GM19023 (cell line): Measurements from ENCODE around the gene SSRP1.
A peak's percentile ranks its signal among the peaks of the same experiment; 100 is the strongest.
"Not testable (repeated sequence)": the region's sequence is repeated elsewhere in the genome, so short reads cannot be mapped to it uniquely, and the experiment has no call there.

Source experiments
- ATAC-seq: cut with Tn5 transposase; IDR thresholded peaks from one replicate; pipeline ENCODE4 v1.9.1; 2021; ENCODE audit warnings: mild to moderate bottlenecking, moderate library complexity; ENCODE audit not compliant: unreplicated experiment

Gene SSRP1, protein sequence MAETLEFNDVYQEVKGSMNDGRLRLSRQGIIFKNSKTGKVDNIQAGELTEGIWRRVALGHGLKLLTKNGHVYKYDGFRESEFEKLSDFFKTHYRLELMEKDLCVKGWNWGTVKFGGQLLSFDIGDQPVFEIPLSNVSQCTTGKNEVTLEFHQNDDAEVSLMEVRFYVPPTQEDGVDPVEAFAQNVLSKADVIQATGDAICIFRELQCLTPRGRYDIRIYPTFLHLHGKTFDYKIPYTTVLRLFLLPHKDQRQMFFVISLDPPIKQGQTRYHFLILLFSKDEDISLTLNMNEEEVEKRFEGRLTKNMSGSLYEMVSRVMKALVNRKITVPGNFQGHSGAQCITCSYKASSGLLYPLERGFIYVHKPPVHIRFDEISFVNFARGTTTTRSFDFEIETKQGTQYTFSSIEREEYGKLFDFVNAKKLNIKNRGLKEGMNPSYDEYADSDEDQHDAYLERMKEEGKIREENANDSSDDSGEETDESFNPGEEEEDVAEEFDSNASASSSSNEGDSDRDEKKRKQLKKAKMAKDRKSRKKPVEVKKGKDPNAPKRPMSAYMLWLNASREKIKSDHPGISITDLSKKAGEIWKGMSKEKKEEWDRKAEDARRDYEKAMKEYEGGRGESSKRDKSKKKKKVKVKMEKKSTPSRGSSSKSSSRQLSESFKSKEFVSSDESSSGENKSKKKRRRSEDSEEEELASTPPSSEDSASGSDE

DNA sequence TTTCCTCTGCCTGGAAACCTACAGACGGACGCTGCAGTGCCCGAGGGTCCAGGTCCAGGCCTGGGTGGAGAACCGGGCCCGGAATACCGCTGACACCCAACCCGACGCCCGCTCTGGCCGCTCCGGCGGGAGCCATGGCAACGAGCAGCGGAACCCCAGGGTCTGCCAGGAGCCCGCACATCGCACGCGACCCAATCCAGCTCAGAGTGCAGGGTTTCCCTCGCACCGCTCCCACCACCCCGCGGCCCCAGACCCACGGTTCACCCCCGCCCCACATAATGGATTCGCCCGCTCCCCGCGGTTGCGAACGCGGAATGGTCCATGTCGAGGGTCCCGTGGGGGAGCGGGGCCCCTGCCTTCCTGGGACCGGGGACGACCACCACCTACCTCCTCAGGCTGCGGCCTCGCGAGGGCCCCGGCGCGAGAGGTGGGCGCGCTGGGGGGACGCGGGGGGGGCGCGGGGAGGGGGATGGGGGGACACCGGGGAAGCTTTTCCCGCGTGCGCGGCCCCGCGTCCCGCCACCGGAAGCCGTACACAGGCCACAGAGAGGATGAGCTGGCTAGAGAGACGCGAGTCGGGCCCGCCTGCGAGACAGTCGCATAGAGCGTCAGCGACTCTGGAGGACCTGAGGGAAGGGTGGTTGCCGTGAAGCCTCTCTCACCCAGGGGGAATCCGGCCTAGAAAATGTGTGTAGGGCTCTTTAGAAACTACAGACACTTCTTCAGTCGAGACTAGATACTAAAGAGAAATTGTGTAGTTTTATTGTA lies at the start of gene SSRP1:
TSS of gene SSRP1 (minus strand) at position 550 of the 768 bp plus-strand sequence. CDS start 771 bp downstream, outside the sequence.
- peak; percentile 98 for ATAC-seq

GRCh38 chr11:57380975-57381374 lies 45.3 kb upstream of the SSRP1 start, which contains the start of gene PRG3:
PRG3 (minus strand) TSS chr11:57381150; CDS start chr11:57380708, 442 bp downstream.
- no peak for ATAC-seq

DNA sequence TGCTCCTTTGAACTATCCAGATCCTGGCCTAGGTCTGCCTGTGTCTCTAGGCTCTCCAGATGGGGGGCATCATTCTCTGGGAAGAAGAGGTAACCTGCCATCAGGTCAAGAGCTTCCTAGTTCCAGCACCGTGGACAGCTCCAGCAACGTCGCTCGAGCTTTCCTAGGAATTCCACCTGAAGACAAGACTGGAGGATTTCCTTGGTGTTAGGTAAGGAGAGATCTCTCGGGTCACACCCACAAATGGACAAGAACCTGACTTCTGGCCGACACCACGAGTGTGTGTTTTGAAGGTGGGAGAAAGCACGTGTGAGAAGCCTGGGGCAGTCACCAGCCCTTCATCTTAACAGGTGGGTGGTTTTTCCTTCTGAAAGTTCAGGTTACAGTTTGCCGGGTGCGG lies 44.0 kb upstream of the SSRP1 start:
- ATAC-seq: no peak

DNA sequence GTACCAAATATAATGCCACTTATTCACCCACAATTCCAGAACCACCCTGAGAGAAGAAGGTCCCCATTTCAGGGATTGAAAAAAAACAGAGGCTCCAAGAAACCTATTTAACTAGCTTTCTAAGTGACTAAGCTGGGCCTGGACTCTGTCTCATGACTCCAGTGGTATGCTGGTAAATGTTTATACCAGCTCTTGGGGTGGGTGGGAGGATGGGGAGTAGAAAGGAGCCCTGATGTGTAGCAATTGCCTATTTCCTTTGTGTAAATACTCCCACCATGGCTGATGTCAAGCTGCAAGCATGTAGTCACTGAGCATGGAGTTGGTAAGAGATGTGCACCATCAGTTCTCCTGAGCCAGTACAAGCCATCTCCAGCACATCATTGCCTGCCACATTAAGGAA lies 42.5 kb upstream of the SSRP1 start:
- ATAC-seq: no peak

DNA sequence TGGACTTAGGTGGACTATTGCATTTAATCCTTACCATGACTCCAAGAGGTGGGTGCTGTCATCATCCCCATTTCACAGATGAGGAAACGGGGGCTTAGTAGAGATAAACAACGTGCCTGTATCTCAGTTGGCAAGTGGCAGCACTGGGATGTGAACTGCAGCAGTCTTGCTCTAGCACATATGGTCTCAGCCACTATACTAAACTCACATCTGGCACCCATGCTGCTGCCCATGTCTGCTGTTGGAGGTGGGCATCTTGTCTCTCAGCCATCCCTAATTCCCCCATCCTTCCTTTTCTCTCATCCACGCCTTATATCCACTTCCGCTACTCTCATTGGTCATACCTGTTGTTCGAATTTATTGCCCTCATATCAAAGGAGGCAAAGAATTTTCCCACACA lies 41.4 kb upstream of the SSRP1 start:
- no peak for ATAC-seq

DNA sequence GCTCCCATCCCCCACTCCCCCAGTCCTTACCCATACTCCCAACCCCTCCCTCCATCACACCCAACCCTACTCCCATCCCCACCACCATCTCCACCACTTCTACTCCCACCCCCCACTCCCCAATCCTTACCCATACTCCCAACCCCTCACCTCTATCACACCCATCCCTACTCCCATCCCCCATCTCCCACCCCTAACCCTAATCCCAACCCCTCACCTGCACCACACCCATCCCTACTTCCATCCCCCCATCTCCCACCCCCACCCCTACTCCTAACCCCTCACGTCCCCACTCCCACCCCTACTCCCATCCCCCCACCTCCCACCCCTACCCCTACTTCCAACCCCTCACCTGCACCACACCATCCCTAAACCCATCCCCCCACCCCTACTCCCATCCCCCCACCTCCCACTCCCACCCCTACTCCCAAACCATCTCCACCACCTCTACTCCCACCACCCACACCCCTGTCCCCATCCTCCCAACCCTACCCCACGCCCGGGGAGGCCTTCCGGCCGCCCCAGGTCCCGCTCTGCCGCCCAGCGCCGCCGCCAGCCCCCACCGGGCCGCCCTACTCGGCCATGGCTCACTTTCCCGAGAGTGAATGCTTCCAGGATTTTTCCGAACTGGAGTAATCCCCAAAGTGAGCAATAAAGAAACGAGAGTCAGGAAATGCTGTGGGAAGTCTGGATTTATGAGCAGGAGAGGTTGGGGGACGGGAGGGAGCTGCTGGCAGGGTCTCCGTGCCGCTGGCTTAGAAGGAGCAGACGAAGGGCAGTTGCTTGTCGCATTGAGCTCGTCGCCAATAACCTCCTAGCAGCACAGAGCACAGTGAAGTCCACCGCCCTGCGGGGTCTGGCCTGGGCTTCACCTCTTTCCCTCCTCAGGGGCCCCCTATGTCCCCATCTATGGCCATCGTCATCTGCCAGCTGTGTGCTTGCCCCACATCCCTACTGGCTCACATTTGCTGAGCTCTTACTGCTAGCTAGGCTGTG lies 40.7 kb upstream of the SSRP1 start:
- ATAC-seq: no peak

- no peak for ATAC-seq
These were observed 39.8 kb upstream of the SSRP1 start for GRCh38 chr11:57375490-57375889.

GRCh38 chr11:57374966-57375365 lies 39.3 kb upstream of the SSRP1 start:
- ATAC-seq: no peak

- no peak for ATAC-seq
These were observed 37.5 kb upstream of the SSRP1 start for GRCh38 chr11:57373146-57373545.

DNA sequence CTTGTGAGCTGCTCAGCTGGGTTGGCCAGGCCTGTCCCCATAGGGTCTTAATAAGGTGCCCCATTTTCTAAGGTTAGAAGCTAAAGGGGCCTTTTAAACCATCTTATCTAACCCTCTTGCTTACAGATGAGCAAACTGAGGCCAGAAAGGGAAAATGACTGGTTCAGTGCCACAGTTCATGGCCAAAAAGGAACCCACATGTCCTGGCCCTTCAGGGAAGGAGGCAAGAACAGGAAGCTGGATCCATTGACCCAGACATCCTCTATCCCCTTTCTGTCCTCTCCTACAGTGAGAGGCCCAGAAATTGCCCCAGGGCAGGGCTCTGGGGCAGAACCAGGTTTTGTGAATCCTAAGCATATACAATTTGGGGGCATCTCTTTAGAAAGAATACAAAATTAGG lies 35.2 kb upstream of the SSRP1 start:
- ATAC-seq: no peak

DNA sequence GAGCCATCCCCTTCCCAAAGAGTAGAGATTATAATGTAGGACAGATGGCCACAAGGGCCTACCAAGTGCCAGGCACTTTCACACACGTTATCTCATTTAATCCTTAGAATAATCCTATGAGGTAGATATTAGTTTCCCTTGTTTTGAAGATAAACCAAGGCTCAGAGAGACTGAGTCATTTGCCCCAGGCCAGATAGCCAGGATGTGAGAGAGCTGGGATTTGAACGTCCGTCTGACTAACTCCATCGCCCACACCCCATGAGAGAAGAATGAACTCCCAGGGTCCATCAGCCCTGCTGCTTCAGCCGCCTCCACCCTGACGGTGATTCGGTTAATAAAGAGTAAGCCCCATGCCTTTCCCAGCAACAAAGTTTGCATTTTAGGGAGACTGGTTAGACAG lies 34.6 kb upstream of the SSRP1 start:
- no peak for ATAC-seq

DNA sequence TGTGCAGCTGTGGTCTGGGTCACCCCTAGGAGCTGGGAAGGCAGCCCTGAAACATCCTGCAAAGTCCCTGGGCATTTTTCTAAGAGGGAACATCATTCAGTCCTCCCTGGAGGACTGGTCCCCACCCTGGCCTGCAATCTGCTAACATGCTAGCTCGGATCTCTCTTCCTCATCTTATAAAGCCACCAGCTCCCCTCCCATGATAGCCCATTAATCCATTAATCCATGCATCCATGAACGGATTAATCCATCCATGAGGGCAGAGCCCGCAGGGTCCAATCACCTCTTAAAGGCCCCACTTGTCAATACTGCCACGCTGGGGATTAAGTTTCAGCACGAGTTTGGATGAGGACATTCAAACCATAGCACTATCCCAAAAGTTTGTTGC lies 33.1 kb upstream of the SSRP1 start:
- ATAC-seq: no peak

DNA sequence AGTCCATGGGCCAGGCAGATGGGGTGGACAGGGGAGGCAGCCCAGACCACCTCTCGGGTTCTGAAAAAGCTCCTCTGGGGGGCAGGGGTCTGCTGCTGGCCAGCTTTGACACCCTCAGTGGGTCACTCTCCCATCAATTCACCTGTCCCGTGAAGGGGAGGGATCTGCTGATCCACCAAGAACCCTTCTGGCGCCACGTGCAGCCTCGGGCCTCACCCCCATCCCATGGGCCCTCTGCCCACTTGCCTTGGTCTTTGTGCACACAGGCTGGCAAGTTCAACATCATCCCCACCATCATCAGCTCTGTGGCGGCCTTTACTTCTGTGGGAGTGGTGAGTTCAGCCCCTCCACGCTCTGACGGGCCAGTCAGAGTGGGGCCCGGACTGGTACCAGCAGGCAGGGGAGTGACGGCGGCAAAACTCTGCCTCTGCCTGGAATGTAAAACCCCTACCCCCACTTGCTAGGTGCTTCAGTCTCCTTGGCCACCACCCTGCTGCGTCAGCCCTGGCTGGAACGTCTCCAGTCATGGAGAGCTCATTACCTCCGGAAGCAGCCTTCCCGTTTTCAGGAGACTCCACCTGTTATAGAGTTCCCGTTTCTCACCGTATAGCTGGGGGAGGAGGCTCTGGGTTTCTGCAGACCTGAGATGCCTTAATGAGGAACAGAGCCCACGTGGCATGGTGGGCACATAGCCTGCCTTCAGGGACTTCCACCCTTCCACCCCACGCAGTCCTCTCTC lies 32.6 kb upstream of the SSRP1 start:
- ATAC-seq: no peak

DNA sequence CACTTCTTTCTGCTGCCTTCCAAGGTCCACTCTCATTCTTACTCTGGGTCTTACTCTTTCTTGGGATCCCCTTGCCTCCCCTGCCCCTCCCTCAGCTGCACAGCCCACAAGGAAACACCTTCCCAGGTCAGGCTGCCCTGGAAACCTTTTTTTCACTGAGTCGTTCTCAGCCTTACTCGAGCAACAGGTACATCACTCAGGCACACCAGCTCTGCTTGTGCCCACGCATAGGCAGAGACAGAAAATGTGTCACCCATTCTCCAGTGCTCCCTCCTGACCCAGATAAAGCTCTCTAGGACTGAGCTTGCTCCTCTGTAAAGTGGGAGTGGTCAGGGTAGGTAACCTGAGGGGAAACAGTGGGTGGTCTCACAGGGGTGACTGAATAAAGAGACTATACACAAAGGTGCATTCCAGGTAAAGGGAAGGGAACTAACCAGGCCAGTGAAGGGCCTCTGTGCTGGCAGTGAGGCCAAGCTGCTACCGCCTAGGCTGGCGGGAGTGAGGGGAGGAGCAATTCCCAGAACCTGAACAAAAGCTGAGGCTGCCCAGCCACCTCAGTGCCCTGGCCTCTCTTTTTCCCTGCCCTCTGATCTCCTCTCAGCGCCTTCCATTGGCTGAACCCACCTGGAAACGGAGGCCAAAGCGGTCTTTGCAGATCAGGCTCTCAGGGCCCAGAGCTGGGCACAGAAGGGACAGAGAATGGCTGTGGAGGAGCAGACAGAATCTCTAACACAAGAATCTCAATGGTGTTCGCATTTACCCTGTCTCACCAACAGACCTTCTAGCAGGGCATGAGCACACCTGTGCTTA lies 29.4 kb upstream of the SSRP1 start:
- no peak for ATAC-seq

DNA sequence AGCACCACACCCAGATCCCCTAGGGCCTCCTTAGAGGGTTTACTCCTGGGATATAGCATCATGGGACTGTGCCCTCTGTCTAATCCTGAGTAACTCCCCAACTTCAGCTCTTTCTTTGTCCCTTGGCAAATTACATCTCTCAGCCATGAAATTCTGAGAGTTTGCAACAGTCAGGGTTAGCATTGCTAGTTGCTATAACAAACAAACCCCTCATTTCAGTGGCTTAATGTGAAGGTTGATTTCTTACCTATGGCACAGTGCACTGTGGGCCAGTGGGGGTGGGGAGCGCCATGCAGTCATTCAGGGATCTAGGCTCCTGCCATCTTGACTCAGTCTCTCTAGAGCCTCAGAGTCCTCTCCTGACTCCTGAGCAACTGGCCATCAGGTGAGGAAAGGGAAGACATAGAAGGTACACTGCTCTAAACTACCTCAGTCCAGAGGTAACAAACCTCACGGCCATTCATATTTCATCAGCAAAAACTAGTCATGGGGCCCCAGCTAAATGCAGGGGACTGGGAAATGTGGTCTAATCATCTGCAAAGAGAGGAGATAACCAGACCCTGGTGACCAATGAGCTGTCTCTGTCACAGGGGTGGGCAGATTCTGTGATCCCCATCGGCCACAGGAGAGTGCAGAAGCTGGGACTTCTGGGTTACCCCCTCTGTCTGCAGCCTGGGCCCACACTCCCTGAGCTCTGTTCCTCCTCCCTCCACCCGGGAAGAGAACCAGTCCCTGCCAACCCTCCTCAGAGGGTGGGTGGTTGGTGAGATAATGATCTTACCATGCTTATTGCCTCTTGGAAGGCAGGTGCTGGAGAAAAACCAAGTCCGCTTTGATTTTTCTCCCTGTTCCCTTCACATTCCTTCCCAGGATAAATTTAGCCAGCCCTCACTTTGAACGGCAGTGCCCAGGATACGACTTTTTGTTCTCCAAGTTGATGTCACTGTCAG lies 27.7 kb upstream of the SSRP1 start:
- no peak for ATAC-seq

GRCh38 chr11:57361926-57362325 lies 26.2 kb upstream of the SSRP1 start:
- no peak for ATAC-seq

GRCh38 chr11:57361420-57361819 lies 25.7 kb upstream of the SSRP1 start:
- not testable (repeated sequence) for ATAC-seq

DNA sequence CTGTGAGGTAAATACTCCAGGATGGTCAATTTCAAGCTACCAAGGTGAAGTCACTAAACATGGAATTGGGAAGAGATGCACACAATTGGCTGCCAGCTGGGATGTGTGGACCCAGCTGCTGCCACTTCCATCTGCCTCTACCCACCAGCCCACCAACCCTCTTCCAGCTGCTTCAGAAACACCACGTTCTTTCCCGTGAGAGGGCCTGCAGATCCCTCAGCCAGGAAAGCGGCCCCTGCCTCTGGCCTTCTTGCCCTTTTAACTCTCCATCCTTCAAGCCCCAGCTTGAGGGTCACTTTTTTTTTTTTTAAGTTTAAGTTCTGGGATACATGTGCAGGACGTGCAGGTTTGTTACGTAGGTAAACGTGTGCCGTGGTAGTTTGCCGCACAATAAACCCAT lies 25.3 kb upstream of the SSRP1 start:
- no peak for ATAC-seq
